Calu3 (cell line): Measurements from ENCODE around the gene ALAS2. TPM values are rescaled to one million over a fixed set of nuclear protein-coding genes. Genes with fewer than 3 reads are reported as not detected.
A peak's percentile ranks its signal among the peaks of the same experiment; 100 is the strongest.
"Not testable (repeated sequence)": the region's sequence is repeated elsewhere in the genome, so short reads cannot be mapped to it uniquely, and the experiment has no call there.

Experiments
- Bru-seq: library from RNA; stranded (reverse); fragments of 400-500 nt; gene quantifications from one replicate; lab custom pipeline; 2021; lab: Mats Ljungman, UMichigan
- BruChase-seq, 2 experiments: library from RNA; stranded (reverse); fragments of 400-500 nt; gene quantifications; one replicate each; lab custom pipeline; 2021; lab: Mats Ljungman, UMichigan
- BruUV-seq: library from RNA; stranded (reverse); fragments of 400-500 nt; replicated peaks from 2 replicates; lab custom pipeline; 2021; lab: Mats Ljungman, UMichigan
- CTCF ChIA-PET: fragments of 300-600 bp; sonication (Branson Sonifier 250); formaldehyde crosslinking; loops from one replicate; lab custom pipeline; 2022; ENCODE audit warnings: antibody characterized with exemption; lab: Charles Lee
- DNase-seq: peaks from one replicate; pipeline ENCODE4 v3.0.0; 2022
- H3K27ac Mint-ChIP-seq: one replicate; pipeline ENCODE4 v1.8.0; 2022; ENCODE audit warnings: mixed read lengths; ENCODE audit not compliant: unreplicated experiment
- H3K27me3 Mint-ChIP-seq: one replicate; pipeline ENCODE4 v1.8.0; 2022; ENCODE audit warnings: mixed read lengths; ENCODE audit not compliant: unreplicated experiment
- H3K36me3 Mint-ChIP-seq: one replicate; pipeline ENCODE4 v1.8.0; 2022; ENCODE audit warnings: mild to moderate bottlenecking, moderate library complexity, mixed read lengths; ENCODE audit not compliant: insufficient read depth, unreplicated experiment
- H3K4me1 Mint-ChIP-seq: one replicate; pipeline ENCODE4 v1.8.0; 2022; ENCODE audit warnings: mild to moderate bottlenecking, low read depth, mixed read lengths; ENCODE audit not compliant: unreplicated experiment
- H3K4me3 Mint-ChIP-seq: one replicate; pipeline ENCODE4 v1.8.0; 2022; ENCODE audit warnings: mild to moderate bottlenecking, low read depth, moderate library complexity, mixed read lengths; ENCODE audit not compliant: unreplicated experiment
- H3K9me3 Mint-ChIP-seq: one replicate; pipeline ENCODE4 v1.8.0; 2022; ENCODE audit warnings: low read depth, mixed read lengths; ENCODE audit not compliant: unreplicated experiment
- intact Hi-C: fragments of 100-400 bp; cut with micrococcal nuclease; formaldehyde crosslinking; loops from one replicate; pipeline ENCODE4 v1.10.0; 2022; ENCODE audit not compliant: unreplicated experiment
- long read RNA-seq: library from polyadenylated mRNA; stranded (forward); transcript quantifications from one replicate; pipeline ENCODE4 v2.0.0, GENCODE V29; 2022
- total RNA-seq: library from RNA; stranded (reverse); gene quantifications from 2 replicates; pipeline ENCODE4 v1.2.3, GENCODE V29; 2022
- TF ChIP-seq, protein P1 (sequence below): fragments of 200-600 bp; IDR thresholded peaks from one replicate; pipeline ENCODE4 v1.8.0; 2022; ENCODE audit warnings: antibody characterized with exemption; ENCODE audit not compliant: unreplicated experiment

The ALAS2 gene, protein sequence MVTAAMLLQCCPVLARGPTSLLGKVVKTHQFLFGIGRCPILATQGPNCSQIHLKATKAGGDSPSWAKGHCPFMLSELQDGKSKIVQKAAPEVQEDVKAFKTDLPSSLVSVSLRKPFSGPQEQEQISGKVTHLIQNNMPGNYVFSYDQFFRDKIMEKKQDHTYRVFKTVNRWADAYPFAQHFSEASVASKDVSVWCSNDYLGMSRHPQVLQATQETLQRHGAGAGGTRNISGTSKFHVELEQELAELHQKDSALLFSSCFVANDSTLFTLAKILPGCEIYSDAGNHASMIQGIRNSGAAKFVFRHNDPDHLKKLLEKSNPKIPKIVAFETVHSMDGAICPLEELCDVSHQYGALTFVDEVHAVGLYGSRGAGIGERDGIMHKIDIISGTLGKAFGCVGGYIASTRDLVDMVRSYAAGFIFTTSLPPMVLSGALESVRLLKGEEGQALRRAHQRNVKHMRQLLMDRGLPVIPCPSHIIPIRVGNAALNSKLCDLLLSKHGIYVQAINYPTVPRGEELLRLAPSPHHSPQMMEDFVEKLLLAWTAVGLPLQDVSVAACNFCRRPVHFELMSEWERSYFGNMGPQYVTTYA
- total RNA-seq = not detected in 2 replicates
- not detected for Bru-seq, nascent RNA
- percentile 4 among the genes with signal in this experiment for BruChase-seq, experiment 1, labeled RNA remaining after a 6-hour chase
- BruChase-seq, experiment 2, labeled RNA remaining after a 2-hour chase = percentile 7 among the genes with signal in this experiment
- long read RNA-seq = 0 reads

DNA sequence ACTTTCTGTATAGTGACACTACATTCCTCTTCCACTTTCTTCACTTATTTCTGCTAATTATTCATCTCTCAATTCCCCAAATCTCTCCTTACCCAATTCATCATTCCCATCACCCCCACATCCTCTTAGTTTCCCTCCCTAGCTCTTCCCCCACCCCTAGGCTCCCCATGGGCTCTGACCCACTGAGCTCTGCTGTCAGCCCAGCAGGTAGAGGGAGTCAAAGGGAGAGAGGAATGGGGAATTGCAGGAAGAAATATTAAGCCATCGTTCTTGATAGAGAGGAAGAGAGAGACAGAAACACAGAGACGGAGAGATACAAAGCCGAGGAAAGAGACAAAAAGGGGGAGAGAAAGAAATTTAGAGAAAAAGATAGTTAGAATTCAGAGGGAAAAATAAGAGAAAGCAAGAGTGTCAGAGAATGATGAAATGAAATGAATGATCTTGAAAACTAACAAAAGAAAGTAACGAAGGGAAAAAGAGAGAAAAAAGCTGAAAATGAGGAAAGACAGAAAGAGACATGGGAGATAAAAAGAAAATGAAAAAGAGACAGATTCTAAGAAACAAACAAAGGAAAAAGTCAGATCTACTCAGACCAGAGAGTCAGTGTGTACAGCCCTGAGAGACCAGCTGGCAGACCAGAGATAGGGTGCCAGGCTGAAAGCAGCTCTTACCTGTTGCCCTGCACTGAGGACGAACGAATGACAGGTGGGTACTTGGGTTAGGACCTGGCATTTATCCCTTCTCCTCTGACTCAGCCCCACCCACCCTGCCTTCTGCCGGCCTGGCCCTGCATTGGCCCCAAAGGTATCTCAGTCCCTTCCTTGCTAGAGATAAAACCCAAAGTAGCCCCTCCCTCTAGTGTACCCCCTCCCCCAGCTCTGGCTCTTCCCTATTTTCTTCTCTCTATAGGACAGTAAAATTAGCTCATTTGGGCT, at the start of gene ALAS2:
TSS of gene ALAS2 (minus strand) at position 707 of the 935 bp plus-strand sequence. CDS start 4,977 bp downstream, outside the sequence.
- no peaks in the 10 kb centered on the region for H3K27me3 Mint-ChIP-seq
- H3K4me3 Mint-ChIP-seq = no peak within 1 kb of the TSS
- H3K9me3 Mint-ChIP-seq = no peaks in the 10 kb centered on the region
- H3K36me3 Mint-ChIP-seq = peaks cover 9% of the 10 kb centered on the region
- CTCF ChIA-PET = no interaction called here
- intact Hi-C loops = loop anchor here (10.0 kb wide), 1 partner anchor 46 kb away; no protein-coding TSS in a partner anchor
- TF ChIP-seq, protein P1, sequence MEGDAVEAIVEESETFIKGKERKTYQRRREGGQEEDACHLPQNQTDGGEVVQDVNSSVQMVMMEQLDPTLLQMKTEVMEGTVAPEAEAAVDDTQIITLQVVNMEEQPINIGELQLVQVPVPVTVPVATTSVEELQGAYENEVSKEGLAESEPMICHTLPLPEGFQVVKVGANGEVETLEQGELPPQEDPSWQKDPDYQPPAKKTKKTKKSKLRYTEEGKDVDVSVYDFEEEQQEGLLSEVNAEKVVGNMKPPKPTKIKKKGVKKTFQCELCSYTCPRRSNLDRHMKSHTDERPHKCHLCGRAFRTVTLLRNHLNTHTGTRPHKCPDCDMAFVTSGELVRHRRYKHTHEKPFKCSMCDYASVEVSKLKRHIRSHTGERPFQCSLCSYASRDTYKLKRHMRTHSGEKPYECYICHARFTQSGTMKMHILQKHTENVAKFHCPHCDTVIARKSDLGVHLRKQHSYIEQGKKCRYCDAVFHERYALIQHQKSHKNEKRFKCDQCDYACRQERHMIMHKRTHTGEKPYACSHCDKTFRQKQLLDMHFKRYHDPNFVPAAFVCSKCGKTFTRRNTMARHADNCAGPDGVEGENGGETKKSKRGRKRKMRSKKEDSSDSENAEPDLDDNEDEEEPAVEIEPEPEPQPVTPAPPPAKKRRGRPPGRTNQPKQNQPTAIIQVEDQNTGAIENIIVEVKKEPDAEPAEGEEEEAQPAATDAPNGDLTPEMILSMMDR = no peak
- BruUV-seq = no TSS peak
- H3K4me1 Mint-ChIP-seq = peaks cover 33% of the 10 kb centered on the region
- no peak for DNase-seq
- no peak within 1 kb of the TSS for H3K27ac Mint-ChIP-seq

DNA sequence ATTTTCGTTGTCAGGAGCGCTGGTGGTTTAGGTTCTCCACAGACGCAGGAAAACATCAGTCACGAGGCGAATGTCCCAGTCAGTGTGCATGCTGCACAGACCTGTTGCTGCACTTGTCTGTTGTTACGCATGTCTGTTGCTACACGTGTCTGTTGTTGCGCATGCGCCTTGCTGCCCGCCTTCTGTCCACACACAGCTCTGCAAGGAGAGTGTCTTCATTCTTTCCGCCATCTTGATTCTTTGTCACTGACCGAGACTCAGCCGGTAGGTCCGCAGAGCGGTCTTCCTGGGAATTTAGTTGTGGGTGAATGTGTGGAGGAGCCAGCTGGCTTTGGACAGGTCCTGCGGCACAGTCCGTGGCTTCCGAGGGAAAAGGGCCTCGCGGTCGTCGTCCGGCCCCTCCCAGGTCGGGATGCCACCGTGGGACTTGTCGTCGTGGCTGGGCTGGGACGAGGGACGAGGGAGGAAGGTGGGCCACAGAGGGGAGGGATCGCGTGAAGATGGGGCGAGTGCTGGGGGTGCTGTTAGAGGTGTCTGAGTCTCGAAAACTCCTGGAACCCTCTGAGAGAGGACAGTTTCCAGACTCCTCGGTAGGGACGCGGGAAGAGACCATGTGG, 44.2 kb upstream of the ALAS2 start, which contains the start of gene PAGE2B:
TSS of gene PAGE2B (plus strand) at position 180 of the 617 bp plus-strand sequence. CDS start 1,012 bp downstream, outside the sequence.
- TF ChIP-seq, protein P1 = no peak
- intact Hi-C loops = no loop called here
- BruUV-seq = no TSS peak
- Mint-ChIP-seq H3K27ac (no peak within 1 kb of the TSS), H3K9me3 (no peaks in the 10 kb centered on the region), H3K4me1 (no peaks in the 10 kb centered on the region), H3K27me3 (no peaks in the 10 kb centered on the region), H3K36me3 (no peaks in the 10 kb centered on the region), H3K4me3 (no peak within 1 kb of the TSS)
- CTCF ChIA-PET = no interaction called here
- no peak for DNase-seq

DNA sequence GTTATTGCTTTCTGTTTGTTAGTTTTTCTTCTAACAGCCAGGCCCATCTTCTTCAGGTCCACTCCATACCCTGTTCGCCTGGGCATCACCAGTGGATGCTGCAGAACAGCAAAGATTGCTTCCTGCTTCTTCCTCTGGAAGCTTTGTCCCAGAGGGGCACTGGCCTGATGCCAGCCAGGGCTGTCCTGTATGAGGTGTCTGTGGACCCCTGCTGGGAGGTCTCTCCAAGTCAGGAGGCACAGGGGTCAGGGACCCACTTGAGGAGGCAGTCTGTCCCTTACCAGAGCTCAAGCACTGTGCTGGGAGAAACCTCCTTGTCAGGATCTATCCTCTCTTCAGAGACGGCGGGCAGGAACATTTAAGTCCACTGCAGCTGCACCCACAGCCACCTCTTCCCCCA, 41.5 kb upstream of the ALAS2 start:
- no peaks in the 10 kb centered on the region for H3K36me3 Mint-ChIP-seq
- H3K27me3 Mint-ChIP-seq = no peaks in the 10 kb centered on the region
- H3K27ac Mint-ChIP-seq = no peak overlapping the region
- CTCF ChIA-PET = no interaction called here
- TF ChIP-seq, protein P1 = no peak
- H3K4me1 Mint-ChIP-seq = no peaks in the 10 kb centered on the region
- intact Hi-C loops = no loop called here
- no peak overlapping the region for H3K4me3 Mint-ChIP-seq
- no TSS peak for BruUV-seq
- H3K9me3 Mint-ChIP-seq = no peaks in the 10 kb centered on the region
- DNase-seq = no peak

DNA sequence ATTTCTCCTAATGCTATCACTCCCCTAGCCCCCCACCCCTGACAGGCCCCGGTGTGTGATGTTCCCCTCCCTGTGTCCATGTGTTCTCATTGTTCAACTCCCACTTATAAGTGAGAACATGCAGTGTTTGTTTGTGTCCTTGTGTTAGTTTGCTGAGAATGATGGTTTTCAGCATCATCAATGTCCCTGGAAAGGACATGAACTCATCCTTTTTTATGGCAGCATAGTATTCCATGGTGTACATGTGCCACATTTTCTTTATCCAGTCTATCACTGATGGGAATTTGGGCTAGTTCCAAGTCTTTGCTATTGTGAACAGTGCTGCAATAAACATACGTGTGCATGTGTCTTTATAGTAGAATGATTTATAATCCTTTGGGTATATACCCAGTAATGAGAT, 36.4 kb upstream of the ALAS2 start:
- intact Hi-C loops, H3K27me3 Mint-ChIP-seq, H3K9me3 Mint-ChIP-seq, DNase-seq, H3K36me3 Mint-ChIP-seq, H3K4me1 Mint-ChIP-seq, H3K4me3 Mint-ChIP-seq, BruUV-seq, H3K27ac Mint-ChIP-seq, CTCF ChIA-PET: not testable (repeated sequence)
